Activated T-cell treated with anti-CD3 and anti-CD28 coated beads, Interleukin-2, amount 50 U/mL, for 72 hours (primary cell): ENCODE results near the gene ACTG1. TPM values are rescaled to one million over a fixed set of nuclear protein-coding genes. Genes with fewer than 3 reads are reported as not detected.

Experiments
- ATAC-seq, 2 donors: fragments of 150-1000 bp; cut with Tn5 transposase; replicated peaks in 1 of 2; 2 replicates each; pipeline ENCODE4 v1.10.0; 2021; ENCODE audit warnings: moderate library complexity in 2 of 2, mild to moderate bottlenecking in 1 of 2
- DNase-seq, 2 donors: peaks; one replicate each; pipeline ENCODE4 v3.0.0; 2021 to 2022; ENCODE audit warnings: mixed read lengths in 1 of 2
- H3K27ac Mint-ChIP-seq: one replicate; pipeline ENCODE4 v1.8.0; 2022; ENCODE audit warnings: mild to moderate bottlenecking, moderate library complexity, mixed read lengths
- H3K27me3 Mint-ChIP-seq: one replicate; pipeline ENCODE4 v1.8.0; 2022; ENCODE audit warnings: low read depth, mixed read lengths
- H3K36me3 Mint-ChIP-seq, 2 donors: one replicate each; pipeline ENCODE4 v1.8.0; 2022; ENCODE audit warnings: mixed read lengths in 2 of 2, mild to moderate bottlenecking in 1 of 2; ENCODE audit not compliant: insufficient read depth in 2 of 2
- H3K4me1 Mint-ChIP-seq: one replicate; pipeline ENCODE4 v1.8.0; 2022; ENCODE audit warnings: low read depth, mixed read lengths
- H3K4me3 Mint-ChIP-seq, 2 donors: one replicate each; pipeline ENCODE4 v1.8.0; 2022; ENCODE audit warnings: mild to moderate bottlenecking in 2 of 2, mixed read lengths in 2 of 2, moderate library complexity in 2 of 2
- H3K9me3 Mint-ChIP-seq, 2 donors: one replicate each; pipeline ENCODE4 v1.8.0; 2022; ENCODE audit warnings: mixed read lengths in 2 of 2
- total RNA-seq, 2 donors: library from RNA; stranded (reverse); gene quantifications; one replicate each; pipeline ENCODE4 v1.2.3, GENCODE V29; 2022

Gene ACTG1
- total RNA-seq, 2 donors from 2014 or later = 3,862 to 3,966 TPM

DNA sequence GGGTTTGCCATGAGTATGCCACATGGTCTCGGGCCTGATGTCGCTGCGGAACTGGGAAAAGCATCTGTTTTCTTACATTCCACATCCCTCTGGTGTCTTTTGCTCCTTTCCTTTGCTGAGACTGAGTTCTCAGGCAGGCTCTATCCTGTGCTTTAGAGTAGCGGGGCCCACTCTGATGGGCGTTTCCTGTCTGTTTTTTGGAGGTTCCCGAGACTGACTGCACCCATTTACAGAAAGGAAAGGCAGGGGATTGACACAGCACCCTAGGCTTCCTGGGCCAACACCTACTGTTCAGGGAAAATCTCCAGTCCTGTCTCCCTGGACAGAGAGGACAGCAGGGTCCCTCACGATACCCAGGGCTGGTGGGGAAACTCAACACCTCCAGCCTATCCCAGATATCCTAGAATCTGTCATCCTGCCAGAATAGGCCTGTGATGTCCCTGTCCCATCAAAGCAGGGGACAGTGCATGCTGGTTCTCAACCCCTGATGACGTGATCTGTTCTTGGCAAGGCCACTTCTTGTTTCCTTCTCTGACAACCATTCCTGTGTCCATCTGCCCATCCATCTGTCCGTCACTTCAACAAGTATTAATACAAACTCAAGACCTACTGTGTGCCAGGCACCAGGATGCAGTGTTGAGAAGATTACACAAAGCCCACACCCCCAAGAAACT, 42.2 kb downstream of the ACTG1 start:
- Mint-ChIP-seq H3K27me3 (no peaks in the 10 kb centered on the region), H3K4me3 (no peak overlapping the region), H3K36me3 (no peaks in the 10 kb centered on the region), H3K9me3 (no peaks in the 10 kb centered on the region), H3K27ac (no peak overlapping the region), H3K4me1 (no peaks in the 10 kb centered on the region)
- DNase-seq (no peak), ATAC-seq (no peak)

DNA sequence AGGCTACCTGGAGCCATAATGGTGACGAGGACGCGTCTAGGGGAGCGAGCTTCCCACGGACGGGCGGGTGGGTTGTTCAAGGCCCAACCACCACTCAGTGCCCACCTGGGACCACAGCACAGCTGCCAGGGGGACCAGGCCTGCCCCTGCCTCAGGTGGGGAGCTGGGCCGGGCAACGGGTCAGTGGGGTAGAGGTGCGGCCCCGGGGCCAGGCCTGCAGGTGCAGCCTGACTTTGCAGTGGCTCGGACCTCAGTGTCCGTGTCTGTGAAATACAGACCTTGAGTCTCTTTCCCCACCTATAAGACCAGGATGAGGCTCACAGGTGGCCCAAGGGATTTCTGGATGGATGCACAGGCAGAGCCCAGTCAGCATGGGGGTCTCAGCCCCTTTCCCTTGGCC, 43.3 kb downstream of the ACTG1 start:
- H3K4me1 Mint-ChIP-seq = no peaks in the 10 kb centered on the region
- no peak overlapping the region for H3K27ac Mint-ChIP-seq
- no peaks in the 10 kb centered on the region for H3K36me3 Mint-ChIP-seq
- DNase-seq (no peak), ATAC-seq (no peak)
- no peaks in the 10 kb centered on the region for H3K27me3 Mint-ChIP-seq
- H3K9me3 Mint-ChIP-seq = no peaks in the 10 kb centered on the region
- H3K4me3 Mint-ChIP-seq = no peak overlapping the region

DNA sequence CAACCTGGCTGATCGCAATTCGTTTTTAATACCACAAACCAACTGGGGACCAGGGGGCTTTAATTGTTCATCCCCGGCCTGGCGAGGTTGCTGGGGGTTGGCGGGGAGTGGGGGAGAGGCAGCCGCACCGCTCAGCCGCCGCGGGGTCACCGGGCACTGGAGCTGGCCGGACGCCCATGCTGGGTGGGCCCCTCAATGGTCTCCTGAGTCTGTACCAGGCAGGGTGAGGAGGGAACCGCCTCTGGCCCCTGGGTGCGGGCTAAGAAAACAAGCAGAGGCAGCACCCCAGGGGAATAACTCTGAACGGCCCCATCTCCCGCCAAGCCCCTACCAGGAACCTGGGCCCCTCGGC, 43.9 kb downstream of the ACTG1 start:
- Mint-ChIP-seq H3K4me1 (no peaks in the 10 kb centered on the region), H3K9me3 (no peaks in the 10 kb centered on the region), H3K36me3 (no peaks in the 10 kb centered on the region), H3K27me3 (no peaks in the 10 kb centered on the region), H3K4me3 (no peak overlapping the region), H3K27ac (no peak overlapping the region)
- ATAC-seq (no peak), DNase-seq (no peak)

DNA sequence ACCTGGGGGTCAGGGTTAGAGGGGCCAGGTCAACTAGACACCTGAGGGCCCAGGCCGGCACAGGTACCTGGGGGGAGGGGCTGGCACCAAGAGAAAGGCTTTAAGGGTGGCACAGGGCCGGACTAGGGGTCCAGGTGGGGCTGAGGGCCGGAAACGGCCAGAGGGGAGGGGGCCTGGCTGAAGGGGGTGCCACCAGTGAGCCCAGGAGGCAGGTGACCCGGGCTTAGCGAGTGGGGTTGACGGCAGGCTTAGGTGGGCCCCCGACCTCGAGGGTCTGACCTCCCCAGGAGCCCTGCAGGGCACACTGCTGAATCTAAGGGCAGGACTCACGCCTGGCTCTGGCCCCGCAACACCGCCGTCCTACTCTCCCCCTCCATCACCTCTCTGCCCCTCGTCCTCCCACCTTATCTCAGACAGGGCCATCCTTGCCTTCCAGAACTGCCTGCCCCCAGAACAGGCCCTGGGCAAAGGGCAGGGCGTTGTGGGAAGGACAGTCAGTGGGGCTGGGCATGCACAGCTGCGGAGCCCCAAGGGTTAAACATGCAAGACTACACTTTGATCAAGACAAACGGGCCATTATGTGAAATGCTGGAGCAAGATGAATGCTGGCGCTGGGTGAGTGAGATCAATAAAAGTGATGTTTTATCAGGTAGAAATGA, 44.4 kb downstream of the ACTG1 start:
- no peak for DNase-seq
- H3K27me3 Mint-ChIP-seq = no peaks in the 10 kb centered on the region
- H3K4me1 Mint-ChIP-seq = no peaks in the 10 kb centered on the region
- no peak overlapping the region for H3K4me3 Mint-ChIP-seq
- no peaks in the 10 kb centered on the region for H3K36me3 Mint-ChIP-seq
- H3K9me3 Mint-ChIP-seq = no peaks in the 10 kb centered on the region
- no peak overlapping the region for H3K27ac Mint-ChIP-seq
- ATAC-seq = no peak

DNA sequence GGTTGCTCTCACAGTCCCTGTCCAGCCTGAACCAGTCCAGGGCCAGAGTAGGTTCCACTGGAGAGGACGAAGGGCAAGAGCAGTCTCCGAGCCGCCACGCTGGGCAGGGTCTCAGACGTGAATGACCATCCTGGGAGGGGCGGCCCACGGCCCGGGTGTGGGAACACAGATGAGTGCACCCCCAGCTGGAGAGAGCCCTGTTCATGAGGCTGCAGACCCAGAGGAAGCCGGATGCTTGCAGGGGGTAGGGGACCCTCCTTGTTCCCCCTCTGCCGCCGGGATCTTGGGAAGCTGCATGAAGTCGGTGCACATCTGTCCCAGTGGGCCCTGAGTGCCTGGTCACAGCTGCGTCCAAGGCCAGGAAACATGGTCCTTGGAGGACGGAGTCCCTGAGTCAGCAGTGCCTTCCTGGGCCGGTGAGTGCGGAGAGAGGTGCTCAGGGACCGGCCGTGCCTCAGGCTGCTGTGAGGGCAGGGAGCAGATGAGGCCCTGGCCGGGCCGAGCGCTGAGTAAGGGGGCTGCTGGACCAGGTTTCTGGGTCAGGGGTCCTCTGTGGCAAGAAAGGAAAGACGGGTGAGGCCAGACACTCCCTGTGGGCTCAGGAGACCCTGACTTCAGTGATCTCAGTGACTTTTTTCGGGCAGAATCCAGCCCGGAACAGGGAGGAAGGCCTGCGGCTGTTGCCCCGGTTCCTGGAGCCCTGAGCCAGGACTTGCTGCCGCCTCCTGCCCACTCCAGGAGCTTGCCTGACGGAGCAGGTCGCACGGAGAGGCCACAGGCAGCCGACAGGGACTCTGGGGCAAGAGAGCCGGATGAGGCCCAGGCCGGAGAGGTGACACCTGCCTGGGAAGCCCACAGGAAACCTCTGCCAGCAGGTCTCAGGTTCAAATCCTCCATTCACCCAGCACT, 45.8 kb downstream of the ACTG1 start:
- Mint-ChIP-seq H3K9me3 (no peaks in the 10 kb centered on the region), H3K27ac (no peak overlapping the region), H3K4me3 (no peak overlapping the region), H3K27me3 (no peaks in the 10 kb centered on the region), H3K4me1 (no peaks in the 10 kb centered on the region), H3K36me3 (no peaks in the 10 kb centered on the region)
- no peak for ATAC-seq
- DNase-seq = no peak

DNA sequence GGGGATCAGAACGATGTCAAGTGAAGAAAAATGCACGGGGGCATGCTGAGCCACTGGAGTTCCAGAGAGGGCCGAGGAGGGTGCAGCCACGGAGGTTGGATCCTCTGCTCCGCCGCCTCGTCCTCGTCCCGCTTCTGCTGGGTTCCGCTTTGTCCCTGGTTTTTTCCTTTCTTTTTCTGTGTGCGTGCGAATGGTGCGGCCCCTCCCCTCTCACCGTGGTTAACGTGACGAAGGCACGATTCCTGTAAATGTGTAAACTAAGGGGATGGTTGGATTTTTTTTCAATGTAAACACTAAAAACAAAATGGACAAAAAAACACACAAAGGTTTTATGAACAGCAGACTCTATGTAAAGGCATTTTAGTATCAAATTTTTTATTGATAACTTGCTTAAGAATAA, 46.7 kb downstream of the ACTG1 start:
- Mint-ChIP-seq H3K4me3 (no peak overlapping the region), H3K4me1 (no peaks in the 10 kb centered on the region), H3K9me3 (no peaks in the 10 kb centered on the region), H3K27ac (no peak overlapping the region), H3K27me3 (no peaks in the 10 kb centered on the region), H3K36me3 (no peaks in the 10 kb centered on the region)
- ATAC-seq (no peak), DNase-seq (no peak)

DNA sequence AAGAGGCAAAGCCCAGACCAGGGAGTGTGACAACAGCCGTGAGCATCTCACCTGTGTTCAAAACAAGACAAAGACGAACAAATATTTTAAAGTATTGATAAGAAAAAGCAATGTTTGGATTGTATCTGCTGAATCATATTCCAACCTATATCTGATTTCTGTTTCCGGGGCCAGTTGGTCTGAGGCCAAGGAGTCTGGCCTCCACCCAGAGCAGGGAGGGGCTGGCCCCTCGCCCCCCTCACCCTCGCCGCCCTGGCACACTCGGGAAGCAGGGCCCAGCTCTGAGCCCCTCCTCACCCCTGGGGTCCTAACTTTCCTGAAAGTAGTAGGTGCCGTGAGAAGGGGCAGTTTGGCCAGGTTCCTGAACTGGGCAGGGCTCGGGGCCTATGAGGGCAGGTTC, 48.0 kb downstream of the ACTG1 start:
- Mint-ChIP-seq H3K9me3 (no peaks in the 10 kb centered on the region), H3K36me3 (no peaks in the 10 kb centered on the region)

DNA sequence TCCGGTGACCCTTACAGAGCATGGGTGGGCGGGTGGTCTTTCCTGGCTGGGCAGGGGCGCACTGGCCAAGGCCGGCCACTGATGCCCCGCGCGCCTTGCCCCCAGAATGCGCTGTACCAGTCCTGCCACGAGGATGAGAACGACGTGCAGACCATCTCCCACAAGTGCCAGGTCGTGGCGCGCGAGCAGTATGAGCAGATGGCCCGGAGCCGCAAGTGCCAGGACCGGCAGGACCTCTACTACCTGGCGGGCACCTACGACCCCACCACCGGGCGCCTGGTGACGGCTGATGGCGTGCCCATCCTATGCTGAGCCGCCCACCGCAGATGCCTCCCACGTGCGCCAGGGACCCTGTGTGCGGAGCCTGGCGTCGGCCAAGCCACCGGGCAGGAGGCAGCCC, 49.1 kb downstream of the ACTG1 start:
- Mint-ChIP-seq H3K36me3 (no peaks in the 10 kb centered on the region), H3K9me3 (no peaks in the 10 kb centered on the region), H3K27me3 (no peaks in the 10 kb centered on the region), H3K4me1 (no peaks in the 10 kb centered on the region), H3K4me3 (no peak overlapping the region), H3K27ac (no peak overlapping the region)
- DNase-seq (no peak), ATAC-seq (no peak)

More for the DNA sequence above, 48.0 kb downstream of the ACTG1 start:
- no peak for DNase-seq
- no peak for ATAC-seq
- Mint-ChIP-seq H3K27ac (no peak overlapping the region), H3K4me3 (no peak overlapping the region), H3K4me1 (no peaks in the 10 kb centered on the region), H3K27me3 (no peaks in the 10 kb centered on the region)

DNA sequence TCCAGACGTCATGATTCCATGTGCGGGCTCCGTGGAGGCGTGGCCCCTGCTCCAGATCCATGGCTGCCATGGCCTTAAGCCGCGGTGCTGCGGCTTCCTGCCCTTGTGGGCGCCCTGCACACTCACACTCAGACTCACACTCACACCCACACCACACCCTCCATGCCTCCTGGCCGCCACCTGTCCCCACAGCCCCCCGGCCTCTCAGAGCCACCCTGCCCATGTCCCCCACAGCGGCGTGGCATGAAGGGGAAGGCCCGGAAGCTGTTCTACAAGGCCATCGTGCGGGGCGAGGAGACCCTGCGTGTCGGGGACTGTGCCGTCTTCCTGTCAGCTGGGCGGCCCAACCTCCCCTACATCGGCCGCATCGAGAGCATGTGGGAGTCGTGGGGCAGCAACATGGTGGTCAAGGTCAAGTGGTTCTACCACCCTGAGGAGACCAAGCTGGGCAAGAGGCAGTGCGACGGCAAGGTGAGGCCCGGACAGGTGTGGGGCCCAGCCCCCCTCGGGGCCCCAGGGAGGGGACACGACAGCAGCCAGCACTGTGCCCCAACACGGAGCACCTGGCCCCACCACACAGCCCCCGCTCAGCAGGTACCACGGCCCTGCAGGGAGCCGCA, 50.0 kb downstream of the ACTG1 start:
- ATAC-seq (no peak), DNase-seq (no peak)
- Mint-ChIP-seq H3K27ac (no peak overlapping the region), H3K4me1 (no peaks in the 10 kb centered on the region), H3K4me3 (no peak overlapping the region), H3K27me3 (no peaks in the 10 kb centered on the region), H3K36me3 (no peaks in the 10 kb centered on the region), H3K9me3 (no peaks in the 10 kb centered on the region)

DNA sequence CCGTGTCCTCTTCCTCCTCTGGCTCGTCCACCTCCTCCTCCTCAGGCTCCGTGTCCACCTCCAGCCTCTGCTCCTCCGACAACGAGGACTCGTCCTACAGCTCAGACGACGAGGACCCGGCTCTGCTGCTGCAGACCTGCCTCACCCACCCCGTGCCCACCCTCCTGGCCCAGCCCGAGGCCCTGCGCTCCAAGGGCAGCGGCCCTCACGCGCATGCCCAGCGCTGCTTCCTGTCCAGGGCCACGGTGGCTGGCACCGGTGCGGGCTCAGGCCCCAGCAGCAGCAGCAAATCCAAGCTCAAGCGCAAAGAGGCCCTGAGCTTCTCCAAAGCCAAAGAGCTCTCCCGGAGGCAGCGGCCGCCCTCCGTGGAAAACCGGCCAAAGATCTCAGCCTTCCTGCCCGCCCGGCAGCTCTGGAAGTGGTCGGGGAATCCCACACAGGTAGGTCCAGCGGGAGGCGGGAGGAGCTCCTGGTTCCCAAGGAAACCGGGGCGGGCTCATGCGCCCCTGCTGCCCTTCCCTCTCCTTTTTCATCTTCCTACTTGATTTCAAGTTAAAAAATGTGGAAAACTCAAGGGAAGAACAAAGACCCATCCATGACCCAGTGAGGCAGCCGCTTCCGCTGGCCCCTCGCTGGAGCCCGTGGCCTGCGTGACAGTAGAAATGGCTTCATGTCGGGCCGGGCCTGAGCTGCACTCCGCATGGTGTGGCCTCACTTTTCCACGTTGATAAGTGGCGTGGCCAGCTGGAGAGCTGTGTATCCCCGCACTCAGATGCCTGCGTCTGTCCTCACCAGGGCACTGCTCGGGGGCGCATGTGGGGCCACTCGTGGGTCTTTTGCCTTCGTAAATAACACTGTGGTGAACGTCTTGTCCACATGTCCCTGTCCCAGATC, 50.7 kb downstream of the ACTG1 start:
- H3K4me3 Mint-ChIP-seq = no peak overlapping the region
- no peak overlapping the region for H3K27ac Mint-ChIP-seq
- H3K27me3 Mint-ChIP-seq = no peaks in the 10 kb centered on the region
- ATAC-seq (no peak), DNase-seq (no peak)
- H3K36me3 Mint-ChIP-seq = no peaks in the 10 kb centered on the region
- H3K4me1 Mint-ChIP-seq = no peaks in the 10 kb centered on the region
- H3K9me3 Mint-ChIP-seq = no peaks in the 10 kb centered on the region

DNA sequence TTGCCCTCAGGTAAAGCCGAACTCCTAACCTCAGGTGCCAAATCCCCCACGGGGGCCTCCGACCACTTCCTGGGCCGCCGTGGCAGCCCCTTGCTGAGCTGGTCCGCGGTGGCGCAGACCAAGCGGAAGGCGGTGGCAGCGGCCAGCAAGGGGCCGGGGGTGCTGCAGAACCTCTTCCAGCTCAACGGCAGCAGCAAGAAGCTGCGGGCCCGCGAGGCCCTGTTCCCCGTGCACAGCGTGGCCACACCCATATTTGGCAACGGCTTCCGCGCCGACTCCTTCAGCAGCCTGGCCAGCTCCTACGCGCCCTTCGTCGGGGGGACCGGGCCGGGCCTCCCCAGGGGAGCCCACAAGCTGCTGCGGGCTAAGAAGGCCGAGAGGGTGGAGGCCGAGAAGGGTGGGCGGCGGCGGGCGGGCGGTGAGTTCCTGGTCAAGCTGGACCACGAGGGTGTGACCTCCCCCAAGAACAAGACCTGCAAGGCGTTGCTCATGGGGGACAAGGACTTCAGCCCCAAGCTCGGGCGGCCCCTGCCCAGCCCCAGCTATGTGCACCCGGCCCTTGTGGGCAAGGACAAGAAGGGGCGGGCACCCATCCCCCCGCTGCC, 51.6 kb downstream of the ACTG1 start:
- Mint-ChIP-seq H3K4me3 (no peak overlapping the region), H3K4me1 (no peaks in the 10 kb centered on the region)
- no peak for ATAC-seq

More for the DNA sequence above, 51.6 kb downstream of the ACTG1 start:
- Mint-ChIP-seq H3K9me3 (no peaks in the 10 kb centered on the region), H3K27me3 (no peaks in the 10 kb centered on the region), H3K27ac (no peak overlapping the region), H3K36me3 (no peaks in the 10 kb centered on the region)
- no peak for DNase-seq
